ENCODE results near the gene CD8A.
"Not testable (repeated sequence)": the region's sequence is repeated elsewhere in the genome, so short reads cannot be mapped to it uniquely, and the experiment has no call there.

The CD8A gene

DNA sequence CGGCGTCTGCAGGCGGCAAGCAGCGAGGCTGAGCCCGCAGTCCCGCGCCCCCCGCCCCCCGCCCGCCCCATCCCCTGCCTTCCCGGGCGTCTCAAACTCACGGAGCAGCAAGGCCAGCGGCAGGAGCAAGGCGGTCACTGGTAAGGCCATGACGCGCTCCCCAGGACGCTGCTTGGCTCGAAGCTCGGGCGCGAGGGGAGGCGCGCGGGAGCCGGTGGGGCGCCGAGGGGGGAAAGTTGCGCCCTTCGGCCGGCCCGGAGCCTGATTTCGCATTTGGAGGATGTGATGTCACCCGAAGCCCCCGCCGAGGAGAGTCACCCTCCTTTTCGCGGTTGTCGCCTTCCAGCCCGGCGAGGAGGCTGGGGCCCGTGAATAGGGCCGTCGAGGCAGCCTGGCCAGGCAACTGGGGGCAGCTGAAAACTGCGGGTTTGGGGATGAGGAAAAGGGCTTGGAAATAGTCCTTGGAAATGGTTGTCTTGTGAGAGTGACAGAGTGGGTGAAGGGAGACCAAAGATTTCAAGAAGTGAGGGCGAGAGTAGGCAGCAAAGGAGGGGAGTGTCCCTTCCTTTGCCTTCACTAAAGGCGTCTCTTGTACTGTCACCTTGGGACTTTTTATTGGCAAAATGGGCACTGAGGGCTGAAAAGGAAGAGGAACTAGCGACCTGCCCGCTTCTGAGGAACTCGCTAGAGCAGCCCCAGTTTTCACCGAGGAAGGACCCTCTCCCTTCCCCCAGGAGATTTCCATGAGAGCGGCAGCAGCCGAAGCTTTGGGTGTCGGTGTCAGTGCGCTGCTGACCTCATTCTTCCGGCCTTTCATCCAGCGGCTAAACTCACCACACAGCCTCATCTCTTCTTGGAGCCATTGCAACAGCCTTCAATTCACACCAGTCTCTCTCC lies at the start of gene CD8A:
CD8A (minus strand) TSS at position 238 of the 897 bp plus-strand sequence; CDS start at position 150, 88 bp downstream.
- DNase-seq: peak in 1 of 2 donors; percentile 35

- not testable (repeated sequence) for DNase-seq
These were observed 49.3 kb upstream of the CD8A start for GRCh38 chr2:86839871-86840548.

- DNase-seq: not testable (repeated sequence)
These were observed 48.7 kb upstream of the CD8A start for GRCh38 chr2:86839455-86839854.

- DNase-seq: not testable (repeated sequence)
These were observed 47.0 kb upstream of the CD8A start for GRCh38 chr2:86837714-86838113.

DNA sequence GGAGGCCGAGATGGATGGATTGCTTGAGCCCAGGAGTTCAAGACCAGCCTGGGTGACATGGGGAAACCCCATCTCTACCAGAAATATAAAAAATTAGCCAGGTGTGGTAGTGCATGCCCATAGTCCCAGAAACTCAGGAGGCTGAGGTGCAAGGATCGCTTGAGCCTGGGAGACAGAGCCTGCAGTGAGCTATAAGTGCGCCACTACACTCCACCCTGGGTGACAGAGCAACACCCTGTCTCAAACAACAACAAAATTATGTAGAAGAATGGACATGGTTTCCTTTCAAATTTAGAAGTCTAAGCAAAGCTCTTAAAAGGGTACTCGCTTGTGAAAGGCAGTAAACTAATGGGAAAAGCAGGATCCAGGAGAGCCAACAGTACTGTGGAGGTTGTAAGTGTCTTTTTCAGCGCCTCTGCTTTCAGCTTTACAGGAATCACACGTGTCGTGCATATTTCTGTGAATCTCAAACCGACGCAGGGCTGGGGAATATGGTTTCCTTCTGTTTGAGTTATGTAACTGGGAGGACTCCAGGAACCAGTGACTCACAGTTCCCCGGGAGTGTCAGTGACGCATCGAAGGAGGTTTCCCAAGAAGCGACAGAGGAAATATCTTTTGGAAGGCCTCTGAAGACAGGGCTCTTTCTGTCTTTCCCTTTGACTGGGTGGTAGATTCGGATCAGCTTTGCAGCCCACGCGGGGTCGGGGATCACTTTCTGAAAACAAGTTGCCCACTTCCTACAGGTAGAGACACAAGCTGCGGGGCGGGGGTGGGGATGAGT lies 46.4 kb upstream of the CD8A start:
- peak; percentile 44 to 60 for DNase-seq

GRCh38 chr2:86835548-86835889 lies 44.8 kb upstream of the CD8A start:
- DNase-seq: not testable (repeated sequence)

- no peak for DNase-seq
These were observed 42.6 kb upstream of the CD8A start for GRCh38 chr2:86833315-86833714.

- DNase-seq: no peak
These were observed 41.8 kb upstream of the CD8A start for GRCh38 chr2:86832334-86833096.

GRCh38 chr2:86831537-86831936 lies 40.8 kb upstream of the CD8A start:
- no peak for DNase-seq

DNA sequence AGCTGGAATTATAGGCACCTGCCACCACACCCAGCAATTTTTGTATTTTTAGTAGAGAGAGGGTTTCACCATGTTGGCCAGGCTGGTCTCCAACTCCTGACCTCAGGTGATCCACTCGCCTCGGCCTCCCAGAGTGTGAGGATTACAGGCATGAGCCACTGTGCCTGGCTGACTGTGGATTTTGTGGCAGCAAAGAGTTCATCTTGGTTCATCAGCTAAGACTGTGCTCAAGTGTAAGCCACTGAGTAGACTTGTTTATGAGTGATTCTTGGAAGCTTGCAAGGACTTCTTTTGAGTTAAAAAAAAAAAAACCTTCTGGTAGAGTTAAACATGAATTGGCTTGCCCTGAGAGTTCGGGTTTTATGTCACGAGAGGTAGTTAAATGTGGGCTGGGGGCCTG lies 36.2 kb upstream of the CD8A start:
- no peak for DNase-seq

GRCh38 chr2:86825693-86826381 lies 35.1 kb upstream of the CD8A start:
- peak in 1 of 2 donors; percentile 13 for DNase-seq

DNA sequence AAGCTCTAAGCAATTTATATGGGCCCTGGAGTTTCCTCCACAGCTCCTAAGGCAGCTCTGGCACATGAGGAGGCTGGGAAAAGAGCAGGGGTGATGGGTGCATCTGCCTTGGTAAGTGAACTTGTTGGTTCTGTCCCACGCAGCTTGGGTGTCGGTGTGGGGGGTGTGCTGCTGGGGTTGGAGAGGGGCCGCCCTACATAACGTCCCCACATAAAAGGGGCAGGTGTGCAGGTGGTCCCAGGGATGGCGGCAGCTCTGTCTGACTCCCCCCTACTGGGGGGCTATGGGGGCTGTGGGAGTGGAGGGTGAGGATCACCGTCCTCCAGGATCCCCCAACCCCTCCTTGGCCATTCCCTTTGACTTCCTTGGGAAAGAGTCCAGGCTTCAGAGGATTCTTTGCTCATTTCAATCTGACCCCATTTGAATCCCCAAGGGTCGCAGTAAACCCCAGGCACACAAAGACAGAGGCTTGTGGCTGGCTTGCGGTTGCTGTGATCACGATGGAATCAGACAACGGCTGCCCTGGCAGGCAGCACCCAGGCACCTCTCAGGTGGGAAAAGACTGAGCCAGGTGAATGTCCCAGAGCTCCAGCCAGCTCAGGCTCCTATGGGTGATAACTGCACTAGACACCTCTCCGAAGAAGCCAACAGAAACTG lies 34.5 kb upstream of the CD8A start:
- DNase-seq: peak in 1 of 2 donors; percentile 10

DNA sequence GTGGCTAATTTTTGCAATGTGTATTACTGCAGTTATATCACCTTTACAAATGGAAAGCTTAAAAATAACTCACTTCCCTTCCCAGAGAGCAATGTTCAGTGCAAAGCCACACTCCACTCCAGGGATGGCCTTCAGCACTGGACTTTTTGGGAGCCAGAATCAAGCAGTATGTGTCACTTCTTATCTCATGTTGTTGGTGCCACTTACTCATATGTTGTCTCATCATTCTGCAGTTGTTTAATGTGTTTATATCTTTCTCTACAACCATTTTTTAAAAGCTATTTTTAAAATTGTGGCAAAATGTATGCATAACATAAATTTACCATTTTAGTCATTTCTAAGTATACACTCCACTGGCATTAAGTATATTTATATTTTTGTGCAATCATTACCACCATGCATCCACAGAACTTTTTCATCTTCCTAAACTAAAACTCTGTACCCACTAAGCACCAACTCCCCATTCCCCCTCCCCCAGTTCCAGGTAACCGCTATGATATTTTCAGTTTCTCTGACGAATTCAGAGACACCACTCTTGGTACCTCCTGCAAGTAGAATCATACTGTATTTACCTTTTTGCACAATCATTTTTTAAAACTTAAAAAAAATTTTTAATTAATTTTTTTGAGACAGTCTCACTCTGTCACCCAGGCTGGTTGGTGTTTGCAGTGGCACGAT lies 32.1 kb upstream of the CD8A start:
- no peak for DNase-seq

- no peak for DNase-seq
These were observed 31.1 kb upstream of the CD8A start for GRCh38 chr2:86821842-86822241.

DNA sequence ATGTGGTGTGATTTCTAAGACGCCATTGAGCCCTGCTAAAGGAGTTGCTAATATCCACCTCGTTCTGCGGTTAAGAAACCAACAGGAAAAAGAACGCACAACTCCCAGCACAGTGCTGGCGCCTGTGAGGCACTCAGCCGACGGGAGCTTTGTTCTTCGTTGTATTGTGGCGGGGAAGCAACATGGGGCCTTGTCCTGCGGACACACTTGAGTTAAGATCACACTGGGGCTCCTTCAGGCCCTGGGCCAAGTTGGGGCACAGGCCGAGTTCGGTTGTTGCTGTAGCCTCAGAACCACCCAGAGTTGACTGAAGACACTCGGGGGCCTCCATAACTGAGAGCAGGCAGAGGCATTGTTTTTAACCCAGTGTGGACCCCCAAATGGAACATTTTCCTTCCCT lies 30.6 kb upstream of the CD8A start:
- DNase-seq: no peak

- no peak for DNase-seq
These were observed 28.2 kb upstream of the CD8A start for GRCh38 chr2:86818957-86819356.

DNA sequence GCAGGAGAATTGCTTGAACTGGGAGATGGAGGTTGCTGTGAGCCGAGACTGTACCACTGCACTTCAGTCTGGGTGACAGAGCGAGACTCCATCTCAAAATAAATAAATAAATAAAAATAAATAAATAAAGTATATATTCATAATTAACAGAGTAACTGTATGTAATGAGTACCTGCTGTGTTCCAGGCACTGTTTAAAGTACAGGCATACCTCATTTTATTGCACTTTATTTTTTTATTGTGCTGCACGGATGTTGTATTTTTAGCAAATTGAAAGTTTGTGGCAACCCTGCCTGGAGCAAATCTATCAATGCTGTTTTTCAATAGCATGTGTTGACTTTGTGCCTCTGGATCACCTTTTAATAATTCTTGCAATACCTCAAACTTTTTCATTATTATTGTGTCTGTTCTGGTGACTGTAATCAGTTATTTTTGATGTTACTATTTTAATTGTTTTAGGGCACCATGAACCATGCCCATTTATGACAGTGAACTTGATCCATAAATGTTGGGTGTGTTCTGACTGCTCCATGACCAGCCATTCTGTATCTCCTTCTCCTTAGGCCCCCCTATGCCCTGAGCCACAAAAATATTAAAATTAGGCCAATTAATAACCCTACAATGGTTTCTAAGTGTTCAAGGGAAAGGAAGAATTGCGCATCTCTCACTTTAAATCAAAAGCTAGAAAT lies 27.5 kb upstream of the CD8A start:
- DNase-seq: no peak

DNA sequence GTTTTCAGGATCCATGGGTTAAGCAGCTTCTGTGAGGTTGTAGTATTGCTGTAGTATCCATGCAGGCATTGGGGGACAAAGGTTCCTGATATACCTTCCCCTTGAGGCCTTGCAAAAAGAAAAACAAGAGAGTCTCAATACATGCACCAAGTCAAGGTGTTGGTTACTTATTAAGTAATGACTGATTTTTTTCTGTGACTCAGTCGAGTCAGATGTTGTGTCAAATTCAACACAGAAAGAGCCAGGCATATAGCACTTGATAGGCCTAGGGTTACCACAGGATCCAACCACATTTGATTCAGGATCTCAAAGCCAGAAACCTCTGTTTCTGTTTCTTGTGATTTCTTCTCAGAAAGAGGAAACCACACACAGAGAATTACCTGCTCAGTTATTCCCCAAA lies 24.9 kb upstream of the CD8A start:
- no peak for DNase-seq

- DNase-seq: no peak
These were observed 18.9 kb upstream of the CD8A start for GRCh38 chr2:86809481-86810121.
